CD14-positive monocyte (primary cell): ENCODE measurements around the gene ATXN1. TPM values are rescaled to one million over a fixed set of nuclear protein-coding genes. Genes with fewer than 3 reads are reported as not detected.

Experiments used
- DNase-seq, 3 donors: peaks; one replicate each; pipeline ENCODE4 v3.0.0-alpha.2; 2011 to 2022
- H2AFZ ChIP-seq: 2 replicates; pipeline ENCODE4 v1.6.0; 2012; ENCODE audit warnings: mild to moderate bottlenecking, low read depth, low read length, inconsistent platforms; ENCODE audit not compliant: insufficient read depth, poor library complexity, severe bottlenecking
- H3K27ac ChIP-seq, 2 donors: 1 replicate in 1 of 2; 2 replicates in 1 of 2; pipeline ENCODE4 v1.5.1; 2012 to 2013; ENCODE audit warnings: low read length in 2 of 2, control low read depth in 1 of 2, inconsistent platforms in 1 of 2, low read depth in 1 of 2, mild to moderate bottlenecking in 1 of 2
- H3K27me3 ChIP-seq, 2 donors: one replicate each; pipeline versions ENCODE4 v1.6.0 to v1.6.1; 2011 to 2013; ENCODE audit warnings: low read length in 2 of 2; ENCODE audit not compliant: control insufficient read depth in 2 of 2, insufficient read depth in 2 of 2
- H3K36me3 ChIP-seq, 2 donors: replicated peaks in 1 of 2; 1 replicate in 1 of 2; 2 replicates in 1 of 2; pipeline versions ENCODE4 v1.5.1 to v1.6.1; 2012 to 2013; ENCODE audit warnings: low read length in 2 of 2, control low read depth in 1 of 2, inconsistent platforms in 1 of 2, mild to moderate bottlenecking in 1 of 2; ENCODE audit not compliant: insufficient read depth in 2 of 2, control insufficient read depth in 1 of 2
- H3K4me1 ChIP-seq, 2 donors: 1 replicate in 1 of 2; 2 replicates in 1 of 2; pipeline versions ENCODE4 v1.5.1 to v1.6.1; 2012 to 2013; ENCODE audit warnings: low read length in 2 of 2, control low read depth in 1 of 2, inconsistent platforms in 1 of 2, mild to moderate bottlenecking in 1 of 2, moderate library complexity in 1 of 2; ENCODE audit not compliant: insufficient read depth in 2 of 2, control insufficient read depth in 1 of 2
- H3K4me2 ChIP-seq: replicated peaks from 2 replicates; pipeline ENCODE3; 2012; ENCODE audit warnings: low read length, moderate library complexity, mild to moderate bottlenecking; ENCODE audit not compliant: poor library complexity, severe bottlenecking; ENCODE audit errors: extremely low read depth
- H3K4me3 ChIP-seq, 3 experiments: fragments of 200-600 bp in 1 of 3; sonication (generic) in 1 of 3; replicated peaks in 1 of 3; 1 replicate in 2 of 3; 2 replicates in 1 of 3; pipeline ENCODE4 v1.5.1; 2011 to 2013; ENCODE audit warnings: low read length in 3 of 3, mild to moderate bottlenecking in 3 of 3, control low read depth in 2 of 3, low read depth in 2 of 3, inconsistent platforms in 1 of 3, moderate library complexity in 1 of 3
- H3K79me2 ChIP-seq: 2 replicates; pipeline ENCODE4 v1.6.0; 2012; ENCODE audit warnings: mild to moderate bottlenecking, control low read depth, inconsistent platforms, low read length, moderate library complexity; ENCODE audit not compliant: insufficient read depth
- H3K9ac ChIP-seq: 2 replicates; pipeline ENCODE4 v1.6.0; 2017; ENCODE audit warnings: low read length, mild to moderate bottlenecking; ENCODE audit not compliant: insufficient read depth, poor library complexity, severe bottlenecking
- H3K9me3 ChIP-seq, 2 donors: replicated peaks in 1 of 2; 1 replicate in 1 of 2; 2 replicates in 1 of 2; pipeline versions ENCODE4 v1.5.1 to v1.6.1; 2012 to 2013; ENCODE audit warnings: low read length in 2 of 2, control low read depth in 1 of 2; ENCODE audit not compliant: control insufficient read depth in 1 of 2, insufficient read depth in 1 of 2
- H4K20me1 ChIP-seq: 2 replicates; pipeline ENCODE4 v1.6.0; 2012; ENCODE audit warnings: mild to moderate bottlenecking, low read length, control low read depth, moderate library complexity; ENCODE audit not compliant: insufficient read depth
- H3K27ac Mint-ChIP-seq, 7 donors: one replicate each; pipeline ENCODE4 v1.8.0; 2020; ENCODE audit warnings: mild to moderate bottlenecking in 7 of 7, mixed read lengths in 7 of 7, moderate library complexity in 6 of 7, inconsistent platforms in 2 of 7
- H3K27me3 Mint-ChIP-seq, 3 donors: one replicate each; pipeline ENCODE4 v1.8.0; 2021 to 2022; ENCODE audit warnings: low read depth in 3 of 3, mild to moderate bottlenecking in 3 of 3, mixed read lengths in 3 of 3, moderate library complexity in 3 of 3, inconsistent platforms in 1 of 3
- H3K36me3 Mint-ChIP-seq, 2 donors: one replicate each; pipeline ENCODE4 v1.8.0; 2020; ENCODE audit warnings: mixed read lengths in 2 of 2, inconsistent platforms in 1 of 2, mild to moderate bottlenecking in 1 of 2
- H3K4me1 Mint-ChIP-seq: one replicate; pipeline ENCODE4 v1.8.0; 2020; ENCODE audit warnings: mild to moderate bottlenecking, mixed read lengths
- H3K4me3 Mint-ChIP-seq, 2 donors: one replicate each; pipeline ENCODE4 v1.8.0; 2020; ENCODE audit warnings: mild to moderate bottlenecking in 2 of 2, mixed read lengths in 2 of 2, moderate library complexity in 1 of 2
- H3K9me3 Mint-ChIP-seq, 7 donors: one replicate each; pipeline ENCODE4 v1.8.0; 2020 to 2022; ENCODE audit warnings: mixed read lengths in 7 of 7, mild to moderate bottlenecking in 6 of 7, moderate library complexity in 6 of 7, inconsistent platforms in 2 of 7
- WGBS: methylation state at CpG from one replicate; pipeline ENCODE4 v1.1.5; 2013; ENCODE audit warnings: missing lambda C conversion rate; ENCODE audit not compliant: insufficient coverage; 5-methylcytosine and 5-hydroxymethylcytosine counted together
- intact Hi-C, 2 donors: fragments of 100-400 bp; cut with micrococcal nuclease; formaldehyde crosslinking; loops; one replicate each; pipeline versions ENCODE4 v1.15.0 to v1.15.1; 2023
- polyA plus RNA-seq, 3 donors: library from polyadenylated mRNA; depleted of rRNA in 1 of 3; unstranded in 2 of 3; stranded (reverse) in 1 of 3; fragments of 300-500 nt in 2 of 3; fragments of >200 nt in 1 of 3; fragmentation: Illumina TruSeq in 2 of 3; gene quantifications; 1 replicate in 2 of 3; 2 replicates in 1 of 3; pipeline ENCODE4 v1.2.3, GENCODE V29; 2012 to 2021
- TF ChIP-seq, protein P1 (sequence below): fragments of 200-600 bp; IDR thresholded peaks from one replicate; pipeline ENCODE4 v1.8.0; 2022; ENCODE audit warnings: antibody characterized with exemption, mild to moderate bottlenecking

Gene ATXN1
- polyA plus RNA-seq, 3 donors: 8.8 to 19.1 (median 10.9) TPM

DNA sequence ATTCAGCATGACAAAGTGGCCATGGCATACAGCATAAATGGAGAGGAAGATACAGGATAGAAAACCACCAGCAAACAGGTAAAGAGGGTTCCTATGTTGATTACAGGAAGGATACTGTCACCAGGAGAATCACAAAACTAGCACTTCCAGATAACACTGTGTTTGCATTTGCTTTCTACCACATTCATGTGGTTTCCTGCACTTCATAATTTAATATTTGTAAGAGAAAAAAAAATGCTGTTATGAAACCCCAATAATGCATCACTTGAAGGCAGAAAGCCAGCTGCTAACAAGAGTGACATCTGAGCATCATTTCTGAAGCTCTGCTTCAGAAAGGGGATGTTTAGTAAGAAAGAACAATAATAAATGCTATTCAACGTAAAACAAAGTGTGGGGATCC is 106.6 kb downstream of the ATXN1 start:
- no peak overlapping the region for H3K4me3 Mint-ChIP-seq
- no peak overlapping the region for H3K27ac ChIP-seq

DNA sequence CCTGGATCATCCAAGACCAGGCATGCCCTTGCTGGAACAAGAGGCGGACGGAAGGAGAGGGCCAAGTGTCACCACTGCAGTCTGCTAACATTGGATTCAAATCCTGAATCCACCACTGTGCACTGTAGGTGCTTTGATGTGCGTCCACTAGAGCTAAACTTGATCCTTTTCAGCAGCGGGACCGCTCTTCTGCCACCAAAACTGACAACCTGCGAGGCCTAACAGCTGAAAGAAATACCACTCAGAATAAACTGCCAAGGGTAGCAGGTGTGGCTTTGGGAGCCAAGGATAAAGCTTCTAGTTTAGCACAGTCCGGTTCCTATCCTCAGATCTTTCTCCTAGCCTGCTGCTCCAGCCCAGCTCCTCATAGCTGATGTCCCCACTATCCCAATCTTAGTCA is 108.0 kb downstream of the ATXN1 start:
- H3K27ac ChIP-seq: no peak overlapping the region
- no peaks in the 10 kb centered on the region for H3K9me3 ChIP-seq
- Mint-ChIP-seq H3K36me3 (peaks cover 50 to 76% of the 10 kb centered on the region in 2 donors), H3K27me3 (no peaks in the 10 kb centered on the region), H3K27ac (no peak overlapping the region), H3K4me3 (no peak overlapping the region), H3K9me3 (peaks cover 0 to 1% (median 0%) of the 10 kb centered on the region in 7 donors), H3K4me1 (peaks cover 19% of the 10 kb centered on the region)
- peaks cover 27 to 68% of the 10 kb centered on the region in 2 donors for H3K36me3 ChIP-seq
- TF ChIP-seq, protein P1, sequence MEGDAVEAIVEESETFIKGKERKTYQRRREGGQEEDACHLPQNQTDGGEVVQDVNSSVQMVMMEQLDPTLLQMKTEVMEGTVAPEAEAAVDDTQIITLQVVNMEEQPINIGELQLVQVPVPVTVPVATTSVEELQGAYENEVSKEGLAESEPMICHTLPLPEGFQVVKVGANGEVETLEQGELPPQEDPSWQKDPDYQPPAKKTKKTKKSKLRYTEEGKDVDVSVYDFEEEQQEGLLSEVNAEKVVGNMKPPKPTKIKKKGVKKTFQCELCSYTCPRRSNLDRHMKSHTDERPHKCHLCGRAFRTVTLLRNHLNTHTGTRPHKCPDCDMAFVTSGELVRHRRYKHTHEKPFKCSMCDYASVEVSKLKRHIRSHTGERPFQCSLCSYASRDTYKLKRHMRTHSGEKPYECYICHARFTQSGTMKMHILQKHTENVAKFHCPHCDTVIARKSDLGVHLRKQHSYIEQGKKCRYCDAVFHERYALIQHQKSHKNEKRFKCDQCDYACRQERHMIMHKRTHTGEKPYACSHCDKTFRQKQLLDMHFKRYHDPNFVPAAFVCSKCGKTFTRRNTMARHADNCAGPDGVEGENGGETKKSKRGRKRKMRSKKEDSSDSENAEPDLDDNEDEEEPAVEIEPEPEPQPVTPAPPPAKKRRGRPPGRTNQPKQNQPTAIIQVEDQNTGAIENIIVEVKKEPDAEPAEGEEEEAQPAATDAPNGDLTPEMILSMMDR: no peak
- H2AFZ ChIP-seq: no peak overlapping the region
- 97% methylated on average over 4 of the region's 7 CpGs for WGBS
- no peak overlapping the region for H3K4me3 ChIP-seq
- no peak overlapping the region for H3K9ac ChIP-seq
- DNase-seq: no peak
- H3K27me3 ChIP-seq: no peaks in the 10 kb centered on the region
- H3K79me2 ChIP-seq: no peaks in the 10 kb centered on the region
- intact Hi-C loops: loop anchor here in 1 of 2 donors (10.0 kb wide), 1 partner anchor 48 kb away; no protein-coding TSS in a partner anchor
- peaks cover 2 to 10% of the 10 kb centered on the region in 2 donors for H3K4me1 ChIP-seq
- H3K4me2 ChIP-seq: no peak overlapping the region
- peaks cover 7% of the 10 kb centered on the region for H4K20me1 ChIP-seq

More for the DNA sequence above, 106.6 kb downstream of the ATXN1 start:
- Histone ChIP-seq H3K36me3 (peaks cover 27 to 67% of the 10 kb centered on the region in 2 donors), H3K9ac (no peak overlapping the region), H3K4me3 (no peak overlapping the region), H3K27me3 (no peaks in the 10 kb centered on the region), H3K79me2 (no peaks in the 10 kb centered on the region), H4K20me1 (peaks cover 7% of the 10 kb centered on the region), H2AFZ (no peak overlapping the region), H3K4me2 (no peak overlapping the region), H3K4me1 (peaks cover 5 to 17% of the 10 kb centered on the region in 2 donors), H3K9me3 (no peaks in the 10 kb centered on the region)
- Mint-ChIP-seq H3K9me3 (peaks cover 0 to 1% (median 0%) of the 10 kb centered on the region in 7 donors), H3K4me1 (peaks cover 28% of the 10 kb centered on the region), H3K36me3 (peaks cover 50 to 72% of the 10 kb centered on the region in 2 donors), H3K27me3 (no peaks in the 10 kb centered on the region), H3K27ac (no peak overlapping the region)
- intact Hi-C loops: loop anchor here in 1 of 2 donors (10.0 kb wide), 1 partner anchor 50 kb away; no protein-coding TSS in a partner anchor
- TF ChIP-seq, protein P1: no peak
- no CpG with 5 or more reads among the region's 1 CpG for WGBS
- DNase-seq: no peak
